Measurements from ENCODE around the gene SPSB4. TPM values are rescaled to one million over a fixed set of nuclear protein-coding genes. Genes with fewer than 3 reads are reported as not detected.
"Not testable (repeated sequence)": the region's sequence is repeated elsewhere in the genome, so short reads cannot be mapped to it uniquely, and the experiment has no call there.

The SPSB4 gene
- total and polyA plus RNA-seq, 4 donors, result 0.19 to 1.9 (median 0.87) TPM

GRCh38 chr3:141114816-141115460, 63.8 kb downstream of the SPSB4 start:
- DNase-seq (ENCODE audit: low spot score), result peak; percentile 31
- Histone ChIP-seq H3K36me3 (ENCODE audit: control insufficient read depth in 4 of 4, insufficient read depth in 3 of 4, low read depth in 1 of 4, low read length in 3 of 4) (no peaks in the 10 kb centered on the region), H3K9ac (ENCODE audit: low read depth in 1 of 2, low read length in 2 of 2) (no peak overlapping the region), H3K27me3 (ENCODE audit: control insufficient read depth in 4 of 4, insufficient read depth in 4 of 4, low read length in 3 of 4) (no peaks in the 10 kb centered on the region), H3K27ac (ENCODE audit: low read depth in 1 of 2, low read length in 2 of 2) (no peak overlapping the region), H3K4me1 (ENCODE audit: control insufficient read depth in 4 of 4, insufficient read depth in 4 of 4, low read length in 3 of 4) (no peaks in the 10 kb centered on the region), H3K4me3 (ENCODE audit: low read depth in 1 of 3, low read length in 3 of 3) (no peak overlapping the region), H3K9me3 (ENCODE audit: control insufficient read depth in 4 of 4, low read length in 3 of 4) (peaks cover 0 to 2% (median 0%) of the 10 kb centered on the region in 4 donors)
- 71% methylated on average over 13 of the region's 13 CpGs for WGBS
- peak in 1 of 2 donors; percentile 5 for TF ChIP-seq RXRA (IDR thresholded peaks at IDR 0.05)
- no peak for TF ChIP-seq TAF1 (conservative IDR thresholded peaks at IDR 0.05)
- peak; percentile 17 for TF ChIP-seq CTCF (IDR thresholded peaks at IDR 0.05; ENCODE audit: low read depth, low read length, missing input control)

- TF ChIP-seq RXRA (IDR thresholded peaks at IDR 0.05) (no peak), TAF1 (conservative IDR thresholded peaks at IDR 0.05) (no peak), EGR1 (IDR thresholded peaks at IDR 0.05; ENCODE audit: low read depth in 2 of 2) (no peak), FOXA2 (IDR thresholded peaks at IDR 0.05) (no peak), GABPA (IDR thresholded peaks at IDR 0.05 in 1 of 2, conservative IDR thresholded peaks at IDR 0.05 in 1 of 2) (no peak), SP1 (IDR thresholded peaks at IDR 0.05) (no peak)
- Histone ChIP-seq H3K27ac (ENCODE audit: low read depth in 1 of 2, low read length in 2 of 2) (no peak overlapping the region), H3K9ac (ENCODE audit: low read depth in 1 of 2, low read length in 2 of 2) (no peak overlapping the region), H3K36me3 (ENCODE audit: control insufficient read depth in 4 of 4, insufficient read depth in 3 of 4, low read depth in 1 of 4, low read length in 3 of 4) (no peaks in the 10 kb centered on the region), H3K9me3 (ENCODE audit: control insufficient read depth in 4 of 4, low read length in 3 of 4) (no peaks in the 10 kb centered on the region), H3K4me1 (ENCODE audit: control insufficient read depth in 4 of 4, insufficient read depth in 4 of 4, low read length in 3 of 4) (no peaks in the 10 kb centered on the region), H3K4me3 (ENCODE audit: low read depth in 1 of 3, low read length in 3 of 3) (no peak overlapping the region), H3K27me3 (ENCODE audit: control insufficient read depth in 4 of 4, insufficient read depth in 4 of 4, low read length in 3 of 4) (no peaks in the 10 kb centered on the region)
- WGBS, result 62% methylated on average over 3 of the region's 3 CpGs
- no peak for DNase-seq (ENCODE audit: low spot score)
These were observed 64.8 kb downstream of the SPSB4 start for GRCh38 chr3:141115789-141116541.

GRCh38 chr3:141116721-141117120, 65.6 kb downstream of the SPSB4 start:
- TF ChIP-seq GABPA (IDR thresholded peaks at IDR 0.05 in 1 of 2, conservative IDR thresholded peaks at IDR 0.05 in 1 of 2), result no peak
- Histone ChIP-seq H3K9me3 (ENCODE audit: control insufficient read depth in 4 of 4, low read length in 3 of 4) (no peaks in the 10 kb centered on the region), H3K27ac (ENCODE audit: low read depth in 1 of 2, low read length in 2 of 2) (no peak overlapping the region), H3K4me3 (ENCODE audit: low read depth in 1 of 3, low read length in 3 of 3) (no peak overlapping the region), H3K4me1 (ENCODE audit: control insufficient read depth in 4 of 4, insufficient read depth in 4 of 4, low read length in 3 of 4) (no peaks in the 10 kb centered on the region), H3K36me3 (ENCODE audit: control insufficient read depth in 4 of 4, insufficient read depth in 3 of 4, low read depth in 1 of 4, low read length in 3 of 4) (no peaks in the 10 kb centered on the region), H3K9ac (ENCODE audit: low read depth in 1 of 2, low read length in 2 of 2) (no peak overlapping the region), H3K27me3 (ENCODE audit: control insufficient read depth in 4 of 4, insufficient read depth in 4 of 4, low read length in 3 of 4) (no peaks in the 10 kb centered on the region)
- DNase-seq (ENCODE audit: low spot score), result no peak
- 98% methylated on average over 1 of the region's 1 CpG for WGBS

GRCh38 chr3:141117982-141118381, 66.8 kb downstream of the SPSB4 start:
- not testable (repeated sequence) for H3K4me1 ChIP-seq (ENCODE audit: control insufficient read depth in 4 of 4, insufficient read depth in 4 of 4, low read length in 3 of 4); H3K9ac ChIP-seq (ENCODE audit: low read depth in 1 of 2, low read length in 2 of 2); H3K27ac ChIP-seq (ENCODE audit: low read depth in 1 of 2, low read length in 2 of 2); H3K27me3 ChIP-seq (ENCODE audit: control insufficient read depth in 4 of 4, insufficient read depth in 4 of 4, low read length in 3 of 4); H3K4me3 ChIP-seq (ENCODE audit: low read depth in 1 of 3, low read length in 3 of 3); DNase-seq (ENCODE audit: low spot score); H3K9me3 ChIP-seq (ENCODE audit: control insufficient read depth in 4 of 4, low read length in 3 of 4); H3K36me3 ChIP-seq (ENCODE audit: control insufficient read depth in 4 of 4, insufficient read depth in 3 of 4, low read depth in 1 of 4, low read length in 3 of 4)
- WGBS, result 72% methylated on average over 1 of the region's 1 CpG

All from liver (tissue), 9 donors.